ENCODE data around the gene ANXA5.

The ANXA5 gene

GRCh38 chr4:121650741-121651140 lies 46.0 kb downstream of the ANXA5 start:
- DNase-seq (ENCODE audit: insufficient read length, low spot score) (peak; percentile 24), FAIRE-seq (peak; percentile 56)
- TF ChIP-seq, protein P1, sequence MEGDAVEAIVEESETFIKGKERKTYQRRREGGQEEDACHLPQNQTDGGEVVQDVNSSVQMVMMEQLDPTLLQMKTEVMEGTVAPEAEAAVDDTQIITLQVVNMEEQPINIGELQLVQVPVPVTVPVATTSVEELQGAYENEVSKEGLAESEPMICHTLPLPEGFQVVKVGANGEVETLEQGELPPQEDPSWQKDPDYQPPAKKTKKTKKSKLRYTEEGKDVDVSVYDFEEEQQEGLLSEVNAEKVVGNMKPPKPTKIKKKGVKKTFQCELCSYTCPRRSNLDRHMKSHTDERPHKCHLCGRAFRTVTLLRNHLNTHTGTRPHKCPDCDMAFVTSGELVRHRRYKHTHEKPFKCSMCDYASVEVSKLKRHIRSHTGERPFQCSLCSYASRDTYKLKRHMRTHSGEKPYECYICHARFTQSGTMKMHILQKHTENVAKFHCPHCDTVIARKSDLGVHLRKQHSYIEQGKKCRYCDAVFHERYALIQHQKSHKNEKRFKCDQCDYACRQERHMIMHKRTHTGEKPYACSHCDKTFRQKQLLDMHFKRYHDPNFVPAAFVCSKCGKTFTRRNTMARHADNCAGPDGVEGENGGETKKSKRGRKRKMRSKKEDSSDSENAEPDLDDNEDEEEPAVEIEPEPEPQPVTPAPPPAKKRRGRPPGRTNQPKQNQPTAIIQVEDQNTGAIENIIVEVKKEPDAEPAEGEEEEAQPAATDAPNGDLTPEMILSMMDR (IDR thresholded peaks at IDR 0.05; ENCODE audit: insufficient read depth, missing control alignments), result no peak

GRCh38 chr4:121648516-121648915 lies 48.3 kb downstream of the ANXA5 start:
- DNase-seq (ENCODE audit: insufficient read length, low spot score), result no peak
- no peak for FAIRE-seq
- TF ChIP-seq, protein P1 (IDR thresholded peaks at IDR 0.05; ENCODE audit: insufficient read depth, missing control alignments), result no peak

DNA sequence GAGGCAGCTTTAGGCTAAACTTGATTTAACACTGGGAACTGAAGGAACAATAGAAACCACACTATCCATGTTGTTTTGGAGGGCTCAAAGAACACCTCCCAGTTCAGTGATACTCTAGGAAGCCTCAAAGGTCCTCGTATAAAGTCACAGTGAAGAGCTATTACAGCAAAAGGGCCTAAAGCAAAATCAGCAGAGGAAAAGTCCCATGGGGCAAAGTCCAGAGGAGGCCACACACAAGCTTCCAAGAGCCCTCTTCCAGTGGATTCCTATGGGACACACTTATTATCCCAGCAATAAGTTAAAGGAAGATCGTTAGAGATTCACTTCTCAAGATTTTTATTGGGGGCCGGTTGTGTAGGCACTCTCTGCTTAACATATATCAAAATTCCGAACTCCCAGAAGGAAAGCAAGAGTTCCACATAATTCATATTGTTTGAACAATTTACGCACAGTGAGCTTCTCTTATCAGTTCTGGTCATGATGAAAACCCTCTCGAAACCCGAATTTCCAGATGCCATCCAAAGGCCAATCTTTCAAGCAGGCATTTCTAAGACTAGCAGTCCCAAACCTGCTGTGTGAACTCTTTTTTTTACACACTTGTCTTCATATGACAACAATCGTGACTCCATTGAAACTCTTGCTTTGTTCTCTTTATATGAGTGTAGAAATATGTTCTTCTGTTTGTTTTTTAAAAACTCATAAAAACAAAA lies 53.7 kb downstream of the ANXA5 start:
- TF ChIP-seq, protein P1 (IDR thresholded peaks at IDR 0.05; ENCODE audit: insufficient read depth, missing control alignments), result no peak
- no peak for FAIRE-seq
- no peak for DNase-seq (ENCODE audit: insufficient read length, low spot score)

DNA sequence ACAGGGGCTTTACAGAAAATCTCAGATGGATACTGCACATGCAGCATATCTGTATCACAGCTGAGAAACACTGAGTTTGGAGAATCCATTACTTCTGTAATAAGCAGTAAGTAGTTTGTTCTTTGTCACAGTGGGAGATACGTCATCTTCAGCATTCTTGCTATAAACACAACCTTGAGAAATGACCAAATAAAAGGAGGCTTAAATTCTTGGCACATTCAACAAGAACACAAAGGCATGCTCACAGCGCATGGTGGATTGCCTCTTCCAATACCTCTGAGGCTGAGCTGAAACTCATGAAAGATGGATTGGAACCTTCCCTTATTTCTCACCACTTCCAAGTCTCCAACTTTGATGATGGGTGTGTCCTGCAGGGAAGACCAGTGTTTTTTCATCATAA lies 54.5 kb downstream of the ANXA5 start:
- FAIRE-seq (no peak), DNase-seq (ENCODE audit: insufficient read length, low spot score) (no peak)
- TF ChIP-seq, protein P1 (IDR thresholded peaks at IDR 0.05; ENCODE audit: insufficient read depth, missing control alignments), result no peak

GRCh38 chr4:121633653-121634052 lies 63.1 kb downstream of the ANXA5 start:
- DNase-seq (ENCODE audit: insufficient read length, low spot score) (no peak), FAIRE-seq (no peak)
- TF ChIP-seq, protein P1 (IDR thresholded peaks at IDR 0.05; ENCODE audit: insufficient read depth, missing control alignments), result no peak

DNA sequence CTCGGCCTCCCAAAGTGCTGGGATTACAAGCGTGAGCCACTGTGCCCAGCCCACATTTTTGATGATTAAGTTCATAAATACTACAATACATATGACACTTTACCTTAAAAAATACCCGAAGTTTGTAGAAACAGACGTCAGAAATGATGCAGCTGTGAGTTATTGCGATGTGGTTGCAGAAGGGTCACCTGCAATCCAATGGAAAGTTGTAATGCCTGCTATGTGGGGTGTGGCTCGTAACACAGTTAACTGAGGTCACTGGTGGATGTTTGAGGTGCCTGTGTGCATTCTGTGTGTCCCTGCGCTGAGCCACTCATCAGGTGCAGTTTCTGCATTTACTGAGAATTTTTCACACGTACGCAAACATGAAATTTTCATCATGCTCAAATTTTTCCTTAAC lies 64.1 kb downstream of the ANXA5 start:
- FAIRE-seq (no peak), DNase-seq (ENCODE audit: insufficient read length, low spot score) (no peak)
- TF ChIP-seq, protein P1 (IDR thresholded peaks at IDR 0.05; ENCODE audit: insufficient read depth, missing control alignments), result no peak

Data from D721Med (cell line).